ENCODE data around the gene LUM.

The LUM gene

GRCh38 chr12:91070936-91071335 lies 40.4 kb downstream of the LUM start:
- no peak overlapping the region for H2AFZ ChIP-seq
- H3K79me2 ChIP-seq: no peaks in the 10 kb centered on the region
- H3K4me2 ChIP-seq (ENCODE audit: low read length): no peak overlapping the region
- no peaks in the 10 kb centered on the region for H3K4me1 ChIP-seq
- no peak overlapping the region for H3K4me3 ChIP-seq (ENCODE audit: low read depth, low read length)
- no peaks in the 10 kb centered on the region for H3K36me3 ChIP-seq (ENCODE audit: control insufficient read depth, insufficient read depth, low read length)
- no peaks in the 10 kb centered on the region for H3K9me3 ChIP-seq (ENCODE audit: control insufficient read depth, low read length)
- no peak overlapping the region for H3K9ac ChIP-seq
- H3K27ac ChIP-seq: no peak overlapping the region
- no peaks in the 10 kb centered on the region for H3K27me3 ChIP-seq (ENCODE audit: control insufficient read depth, insufficient read depth, low read length)
- TF ChIP-seq, protein P1, sequence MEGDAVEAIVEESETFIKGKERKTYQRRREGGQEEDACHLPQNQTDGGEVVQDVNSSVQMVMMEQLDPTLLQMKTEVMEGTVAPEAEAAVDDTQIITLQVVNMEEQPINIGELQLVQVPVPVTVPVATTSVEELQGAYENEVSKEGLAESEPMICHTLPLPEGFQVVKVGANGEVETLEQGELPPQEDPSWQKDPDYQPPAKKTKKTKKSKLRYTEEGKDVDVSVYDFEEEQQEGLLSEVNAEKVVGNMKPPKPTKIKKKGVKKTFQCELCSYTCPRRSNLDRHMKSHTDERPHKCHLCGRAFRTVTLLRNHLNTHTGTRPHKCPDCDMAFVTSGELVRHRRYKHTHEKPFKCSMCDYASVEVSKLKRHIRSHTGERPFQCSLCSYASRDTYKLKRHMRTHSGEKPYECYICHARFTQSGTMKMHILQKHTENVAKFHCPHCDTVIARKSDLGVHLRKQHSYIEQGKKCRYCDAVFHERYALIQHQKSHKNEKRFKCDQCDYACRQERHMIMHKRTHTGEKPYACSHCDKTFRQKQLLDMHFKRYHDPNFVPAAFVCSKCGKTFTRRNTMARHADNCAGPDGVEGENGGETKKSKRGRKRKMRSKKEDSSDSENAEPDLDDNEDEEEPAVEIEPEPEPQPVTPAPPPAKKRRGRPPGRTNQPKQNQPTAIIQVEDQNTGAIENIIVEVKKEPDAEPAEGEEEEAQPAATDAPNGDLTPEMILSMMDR (IDR thresholded peaks at IDR 0.05): no peak

DNA sequence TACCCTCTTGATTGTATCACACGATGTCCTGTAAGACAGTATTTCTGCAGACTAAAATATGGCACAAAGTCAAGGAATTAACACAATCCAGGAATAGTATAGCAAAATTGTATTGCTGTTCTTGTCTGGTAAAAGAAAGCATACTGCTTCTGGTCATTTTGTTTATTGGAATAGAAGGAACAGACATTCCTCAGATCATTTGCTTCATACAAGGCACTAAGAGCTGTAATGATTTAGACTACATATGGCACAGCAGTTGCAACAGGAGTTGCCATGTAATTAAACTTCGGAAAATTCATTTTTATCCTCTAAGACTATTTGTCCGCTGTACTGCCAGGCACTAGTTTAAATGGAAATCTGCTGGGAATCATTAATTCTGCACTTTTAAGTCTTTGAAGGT lies 45.9 kb downstream of the LUM start:
- no peaks in the 10 kb centered on the region for H3K36me3 ChIP-seq (ENCODE audit: control insufficient read depth, insufficient read depth, low read length)
- no peaks in the 10 kb centered on the region for H3K27me3 ChIP-seq (ENCODE audit: control insufficient read depth, insufficient read depth, low read length)
- TF ChIP-seq, protein P1 (IDR thresholded peaks at IDR 0.05): no peak
- no peak overlapping the region for H3K9ac ChIP-seq
- no peaks in the 10 kb centered on the region for H3K4me1 ChIP-seq
- H3K9me3 ChIP-seq (ENCODE audit: control insufficient read depth, low read length): no peaks in the 10 kb centered on the region
- H2AFZ ChIP-seq: no peak overlapping the region
- no peak overlapping the region for H3K4me3 ChIP-seq (ENCODE audit: low read depth, low read length)
- H3K79me2 ChIP-seq: no peaks in the 10 kb centered on the region
- no peak overlapping the region for H3K27ac ChIP-seq
- no peak overlapping the region for H3K4me2 ChIP-seq (ENCODE audit: low read length)

DNA sequence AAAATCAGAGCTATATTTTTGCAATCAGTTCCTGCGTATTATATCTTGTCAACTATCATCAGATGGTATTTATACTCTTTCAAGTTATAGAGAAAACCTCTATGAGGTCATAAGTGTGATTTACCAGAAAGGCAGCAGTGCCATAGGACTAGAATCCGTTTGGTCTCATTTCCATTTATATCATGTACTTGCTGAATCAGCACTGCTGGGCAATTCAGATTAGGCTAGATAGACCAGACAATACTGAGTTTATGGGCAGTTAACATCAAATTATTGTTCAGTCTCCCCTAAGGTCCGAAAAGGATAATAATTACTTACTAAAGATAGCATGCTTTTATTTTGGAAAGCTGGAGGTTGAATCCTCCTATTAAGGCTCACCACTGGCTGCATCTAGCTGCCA lies 46.7 kb downstream of the LUM start:
- Histone ChIP-seq H3K4me3 (ENCODE audit: low read depth, low read length) (no peak overlapping the region), H3K4me1 (no peaks in the 10 kb centered on the region), H3K79me2 (no peaks in the 10 kb centered on the region), H2AFZ (no peak overlapping the region), H3K9ac (no peak overlapping the region), H3K36me3 (ENCODE audit: control insufficient read depth, insufficient read depth, low read length) (no peaks in the 10 kb centered on the region), H3K9me3 (ENCODE audit: control insufficient read depth, low read length) (no peaks in the 10 kb centered on the region), H3K4me2 (ENCODE audit: low read length) (no peak overlapping the region), H3K27ac (no peak overlapping the region), H3K27me3 (ENCODE audit: control insufficient read depth, insufficient read depth, low read length) (no peaks in the 10 kb centered on the region)
- TF ChIP-seq, protein P1 (IDR thresholded peaks at IDR 0.05): no peak

DNA sequence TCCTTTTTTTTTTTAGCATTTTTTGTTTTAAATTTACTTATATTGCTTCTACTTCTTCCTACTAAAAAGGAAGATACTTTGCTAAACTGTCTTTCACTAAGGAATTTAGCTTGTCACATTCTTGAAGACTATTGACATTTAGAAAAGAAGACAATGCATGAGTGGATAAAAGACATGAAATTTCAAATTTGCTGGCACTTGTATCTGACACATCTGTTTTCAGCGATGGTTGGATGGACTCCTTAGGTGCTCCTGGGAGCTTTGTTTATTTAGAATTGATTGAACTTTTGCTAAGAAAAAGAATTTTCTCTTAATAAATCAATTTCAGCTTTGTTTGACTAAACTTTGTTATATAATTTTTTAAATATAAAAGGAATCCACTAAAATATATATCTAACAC lies 50.2 kb downstream of the LUM start:
- Histone ChIP-seq H3K9ac (no peak overlapping the region), H3K36me3 (ENCODE audit: control insufficient read depth, insufficient read depth, low read length) (no peaks in the 10 kb centered on the region), H2AFZ (no peak overlapping the region), H3K4me3 (ENCODE audit: low read depth, low read length) (no peak overlapping the region), H3K4me1 (no peaks in the 10 kb centered on the region), H3K27me3 (ENCODE audit: control insufficient read depth, insufficient read depth, low read length) (no peaks in the 10 kb centered on the region), H3K79me2 (no peaks in the 10 kb centered on the region), H3K4me2 (ENCODE audit: low read length) (no peak overlapping the region), H3K27ac (no peak overlapping the region), H3K9me3 (ENCODE audit: control insufficient read depth, low read length) (no peaks in the 10 kb centered on the region)
- TF ChIP-seq, protein P1 (IDR thresholded peaks at IDR 0.05): no peak

GRCh38 chr12:91059211-91059610 lies 52.1 kb downstream of the LUM start:
- Histone ChIP-seq H3K4me1 (no peaks in the 10 kb centered on the region), H3K9ac (no peak overlapping the region), H3K27ac (no peak overlapping the region), H3K9me3 (ENCODE audit: control insufficient read depth, low read length) (no peaks in the 10 kb centered on the region), H3K4me3 (ENCODE audit: low read depth, low read length) (no peak overlapping the region), H2AFZ (no peak overlapping the region), H3K79me2 (no peaks in the 10 kb centered on the region), H3K4me2 (ENCODE audit: low read length) (no peak overlapping the region), H3K27me3 (ENCODE audit: control insufficient read depth, insufficient read depth, low read length) (no peaks in the 10 kb centered on the region), H3K36me3 (ENCODE audit: control insufficient read depth, insufficient read depth, low read length) (no peaks in the 10 kb centered on the region)
- TF ChIP-seq, protein P1 (IDR thresholded peaks at IDR 0.05): no peak
